Calu3 (cell line): ENCODE results near the gene DAO. TPM values are rescaled to one million over a fixed set of nuclear protein-coding genes. Genes with fewer than 3 reads are reported as not detected.
"Not testable (repeated sequence)": the region's sequence is repeated elsewhere in the genome, so short reads cannot be mapped to it uniquely, and the experiment has no call there.

Source experiments
- BruUV-seq: library from RNA; stranded (reverse); fragments of 400-500 nt; replicated peaks from 2 replicates; lab custom pipeline; 2021; lab: Mats Ljungman, UMichigan
- CTCF ChIA-PET: fragments of 300-600 bp; sonication (Branson Sonifier 250); formaldehyde crosslinking; loops from one replicate; lab custom pipeline; 2022; ENCODE audit warnings: antibody characterized with exemption; lab: Charles Lee
- DNase-seq: peaks from one replicate; pipeline ENCODE4 v3.0.0; 2022
- H3K27ac Mint-ChIP-seq: one replicate; pipeline ENCODE4 v1.8.0; 2022; ENCODE audit warnings: mixed read lengths; ENCODE audit not compliant: unreplicated experiment
- H3K27me3 Mint-ChIP-seq: one replicate; pipeline ENCODE4 v1.8.0; 2022; ENCODE audit warnings: mixed read lengths; ENCODE audit not compliant: unreplicated experiment
- H3K36me3 Mint-ChIP-seq: one replicate; pipeline ENCODE4 v1.8.0; 2022; ENCODE audit warnings: mild to moderate bottlenecking, moderate library complexity, mixed read lengths; ENCODE audit not compliant: insufficient read depth, unreplicated experiment
- H3K4me1 Mint-ChIP-seq: one replicate; pipeline ENCODE4 v1.8.0; 2022; ENCODE audit warnings: mild to moderate bottlenecking, low read depth, mixed read lengths; ENCODE audit not compliant: unreplicated experiment
- H3K4me3 Mint-ChIP-seq: one replicate; pipeline ENCODE4 v1.8.0; 2022; ENCODE audit warnings: mild to moderate bottlenecking, low read depth, moderate library complexity, mixed read lengths; ENCODE audit not compliant: unreplicated experiment
- H3K9me3 Mint-ChIP-seq: one replicate; pipeline ENCODE4 v1.8.0; 2022; ENCODE audit warnings: low read depth, mixed read lengths; ENCODE audit not compliant: unreplicated experiment
- CTCF ChIP-seq: fragments of 200-600 bp; IDR thresholded peaks from one replicate; pipeline ENCODE4 v1.8.0; 2022; ENCODE audit warnings: antibody characterized with exemption; ENCODE audit not compliant: unreplicated experiment
- intact Hi-C: fragments of 100-400 bp; cut with micrococcal nuclease; formaldehyde crosslinking; loops from one replicate; pipeline ENCODE4 v1.10.0; 2022; ENCODE audit not compliant: unreplicated experiment
- total RNA-seq: library from RNA; stranded (reverse); gene quantifications from 2 replicates; pipeline ENCODE4 v1.2.3, GENCODE V29; 2022

DAO gene
- total RNA-seq, 1 experiment from 2014 or later, result not detected

DNA sequence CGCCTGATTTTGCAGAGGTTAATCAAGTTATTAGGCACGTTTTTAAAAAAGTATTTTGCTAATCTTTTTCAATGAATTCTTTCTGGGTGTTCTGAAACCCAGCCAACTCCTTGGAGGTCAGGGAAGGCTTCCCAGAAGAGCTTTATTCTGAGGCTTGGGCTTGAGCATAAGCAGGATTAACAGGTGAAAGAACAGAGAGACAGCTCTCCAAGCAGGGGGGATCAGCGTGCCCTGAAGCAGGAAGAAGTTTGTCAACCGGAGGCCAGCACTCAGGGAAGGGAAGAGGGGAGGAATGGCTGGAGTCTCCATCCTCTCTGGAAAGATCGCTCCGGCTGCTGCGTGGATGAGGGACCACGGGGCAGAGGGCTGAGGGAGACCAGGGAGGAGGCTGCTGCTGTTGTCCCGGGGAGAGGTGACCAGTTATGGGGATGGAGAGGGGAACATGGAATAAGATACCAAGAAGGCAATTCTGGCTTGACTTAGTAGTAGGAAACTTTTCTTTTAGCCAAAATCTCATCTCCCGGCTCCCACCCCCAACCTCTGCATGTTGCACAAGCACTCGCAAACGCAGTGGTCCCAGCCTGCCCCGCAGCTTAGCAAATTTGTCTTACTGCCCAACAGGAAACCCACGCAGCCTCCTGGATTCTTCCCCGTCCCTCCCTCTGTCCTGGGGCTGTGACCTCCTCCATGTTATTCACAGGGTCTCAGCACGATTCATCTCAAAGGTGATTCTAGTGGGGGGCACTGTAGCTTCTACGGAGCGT, 21.4 kb upstream of the DAO start:
- peak overlapping the region; percentile 50 for H3K27ac Mint-ChIP-seq
- no TSS peak for BruUV-seq
- no peak for TF ChIP-seq CTCF
- H3K36me3 Mint-ChIP-seq, result peaks cover 41% of the 10 kb centered on the region
- no peaks in the 10 kb centered on the region for H3K27me3 Mint-ChIP-seq
- H3K4me3 Mint-ChIP-seq, result peak overlapping the region; percentile 81
- intact Hi-C loops, result loop anchor here (5.0 kb wide), 1 partner anchor 126 kb away; the partner anchor contains the start of gene CORO1C
- no peak for DNase-seq
- CTCF ChIA-PET, result no interaction called here
- H3K4me1 Mint-ChIP-seq, result peaks cover 34% of the 10 kb centered on the region
- H3K9me3 Mint-ChIP-seq, result peaks cover 2% of the 10 kb centered on the region

DNA sequence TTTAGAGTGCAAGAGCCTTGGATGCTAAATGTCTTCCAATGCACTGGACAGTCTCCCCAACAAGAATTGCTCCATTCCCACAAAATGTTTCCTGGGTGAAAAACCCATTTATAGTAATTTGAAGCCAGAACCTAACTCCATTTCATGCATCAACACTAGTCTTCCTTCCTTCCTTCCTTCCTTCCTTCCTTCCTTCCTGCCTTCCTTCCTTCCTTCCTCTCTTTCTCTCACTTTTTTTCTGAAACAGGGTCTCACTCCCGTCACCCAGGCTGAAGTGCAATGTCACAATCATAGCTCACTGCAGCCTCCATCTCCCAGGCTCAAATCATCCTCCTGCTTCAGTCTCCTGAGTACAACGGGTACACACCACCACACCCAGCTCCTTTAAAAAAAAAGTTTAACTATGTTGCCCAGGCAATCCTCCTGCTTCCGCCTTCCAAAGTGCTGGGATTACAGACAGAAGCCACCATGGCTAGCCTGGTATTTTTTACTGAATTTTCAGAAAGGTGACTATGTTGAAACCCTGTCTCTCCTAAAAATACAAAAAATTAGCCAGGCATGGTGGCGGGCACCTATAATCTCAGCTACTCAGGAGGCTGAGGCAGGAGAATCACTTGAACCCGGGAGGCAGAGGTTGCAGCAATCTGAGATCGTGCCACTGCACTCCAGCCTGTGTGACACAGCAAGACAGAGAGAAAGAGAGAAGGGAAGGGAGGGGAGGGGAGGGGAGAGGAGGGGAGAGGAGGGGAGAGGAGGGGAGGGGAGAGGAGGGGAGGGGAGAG, 20.6 kb upstream of the DAO start:
- not testable (repeated sequence) for H3K27ac Mint-ChIP-seq, H3K27me3 Mint-ChIP-seq, DNase-seq, H3K9me3 Mint-ChIP-seq, BruUV-seq
- Mint-ChIP-seq H3K36me3 (peaks cover 35% of the 10 kb centered on the region), H3K4me3 (peak overlapping the region; percentile 81), H3K4me1 (peaks cover 25% of the 10 kb centered on the region)
- CTCF ChIA-PET, result interaction anchor here (0.6 kb wide), 1 partner anchor 281 kb away, joined by 4 read pairs; no protein-coding TSS in a partner anchor
- intact Hi-C loops, result loop anchor here (5.0 kb wide), 1 partner anchor 127 kb away; the partner anchor contains the start of gene CORO1C

DNA sequence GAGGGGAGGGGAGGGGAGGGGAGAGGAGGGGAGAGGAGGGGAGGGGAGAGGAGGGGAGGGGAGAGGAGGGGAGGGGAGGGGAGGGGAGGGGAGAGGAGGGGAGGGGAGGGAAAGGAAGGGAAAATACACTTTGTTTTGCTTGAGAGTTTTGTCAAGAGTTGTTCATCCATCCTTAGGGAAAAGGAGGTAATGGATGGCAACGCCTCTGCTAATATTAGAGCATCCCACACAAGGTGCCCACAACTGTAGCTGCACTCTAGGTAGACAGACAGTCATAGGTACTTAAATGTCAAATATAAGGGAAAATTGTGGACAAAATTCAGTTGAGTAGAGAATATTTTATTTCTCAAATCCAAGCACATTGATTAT, 20.0 kb upstream of the DAO start:
- DNase-seq, result no peak
- Mint-ChIP-seq H3K4me3 (no peak overlapping the region), H3K27ac (no peak overlapping the region), H3K36me3 (peaks cover 31% of the 10 kb centered on the region), H3K4me1 (peaks cover 20% of the 10 kb centered on the region), H3K9me3 (peaks cover 2% of the 10 kb centered on the region), H3K27me3 (no peaks in the 10 kb centered on the region)
- TF ChIP-seq CTCF, result no peak
- CTCF ChIA-PET, result interaction anchor here (0.6 kb wide), 1 partner anchor 282 kb away, joined by 4 read pairs; no protein-coding TSS in a partner anchor
- no TSS peak for BruUV-seq
- intact Hi-C loops, result loop anchor here (5.0 kb wide), 1 partner anchor 128 kb away; the partner anchor contains the start of gene CORO1C

GRCh38 chr12:108860443-108860842, 19.4 kb upstream of the DAO start:
- no TSS peak for BruUV-seq
- no peak for TF ChIP-seq CTCF
- H3K4me3 Mint-ChIP-seq, result no peak overlapping the region
- no peaks in the 10 kb centered on the region for H3K27me3 Mint-ChIP-seq
- CTCF ChIA-PET, result interaction anchor here (0.7 kb wide), 1 partner anchor 1813 kb away, joined by 9 read pairs; no protein-coding TSS in a partner anchor
- H3K36me3 Mint-ChIP-seq, result peaks cover 31% of the 10 kb centered on the region
- intact Hi-C loops, result no loop called here
- no peaks in the 10 kb centered on the region for H3K9me3 Mint-ChIP-seq
- peaks cover 17% of the 10 kb centered on the region for H3K4me1 Mint-ChIP-seq
- H3K27ac Mint-ChIP-seq, result no peak overlapping the region
- no peak for DNase-seq
